Ammon's horn (tissue), 1 donor: ENCODE data around the gene EIF5A.

Experiments used
- DNase-seq: peaks from one replicate; pipeline ENCODE4 v3.0.0-alpha.2; 2016; ENCODE audit warnings: low spot score

Gene EIF5A

GRCh38 chr17:7306911-7307685 is at the start of gene EIF5A:
EIF5A (plus strand) TSS chr17:7307628; CDS start chr17:7309636, 2,008 bp downstream.
- peak; percentile 99 for DNase-seq

- DNase-seq, result no peak
Measured at GRCh38 chr17:7258731-7259554, 48.5 kb upstream of the EIF5A start.

GRCh38 chr17:7259555-7259889 is 47.9 kb upstream of the EIF5A start:
- DNase-seq, result no peak

GRCh38 chr17:7260151-7260550 is 47.3 kb upstream of the EIF5A start:
- no peak for DNase-seq

GRCh38 chr17:7260651-7261378 is 46.6 kb upstream of the EIF5A start:
- no peak for DNase-seq

- no peak for DNase-seq
Measured at GRCh38 chr17:7261379-7262191, 45.8 kb upstream of the EIF5A start.

- DNase-seq, result no peak
Measured at GRCh38 chr17:7262192-7262934, 45.1 kb upstream of the EIF5A start, which contains the start of gene CLDN7. CLDN7 (minus strand) TSS chr17:7262478; CDS start chr17:7262043, 435 bp downstream.

- no peak for DNase-seq
Measured at GRCh38 chr17:7262935-7263800, 44.3 kb upstream of the EIF5A start.

GRCh38 chr17:7263801-7264078 is 43.7 kb upstream of the EIF5A start:
- DNase-seq, result no peak

GRCh38 chr17:7266784-7267183 is 40.6 kb upstream of the EIF5A start:
- DNase-seq, result no peak

GRCh38 chr17:7279448-7279847 is 28.0 kb upstream of the EIF5A start:
- no peak for DNase-seq

- DNase-seq, result peak; percentile 89
Measured at GRCh38 chr17:7280519-7281073, 26.8 kb upstream of the EIF5A start.

- DNase-seq, result peak; percentile 83
Measured at GRCh38 chr17:7281074-7281952, 26.1 kb upstream of the EIF5A start, which contains the start of gene SLC2A4. SLC2A4 (plus strand) TSS chr17:7281718; CDS start chr17:7281935, 217 bp downstream.

- DNase-seq, result no peak
Measured at GRCh38 chr17:7281953-7282751, 25.3 kb upstream of the EIF5A start.

GRCh38 chr17:7282752-7283321 is 24.6 kb upstream of the EIF5A start:
- no peak for DNase-seq

- DNase-seq, result no peak
Measured at GRCh38 chr17:7283471-7284216, 23.8 kb upstream of the EIF5A start.

GRCh38 chr17:7284911-7285310 is 22.5 kb upstream of the EIF5A start:
- no peak for DNase-seq
